NCI-H748 (cell line): ENCODE data around the gene AMPD2.

ENCODE experiments used
- DNase-seq: peaks from one replicate; lab custom pipeline; 2025; ENCODE audit not compliant: unreplicated experiment; lab: John Stamatoyannopoulos, UW

Gene AMPD2

DNA sequence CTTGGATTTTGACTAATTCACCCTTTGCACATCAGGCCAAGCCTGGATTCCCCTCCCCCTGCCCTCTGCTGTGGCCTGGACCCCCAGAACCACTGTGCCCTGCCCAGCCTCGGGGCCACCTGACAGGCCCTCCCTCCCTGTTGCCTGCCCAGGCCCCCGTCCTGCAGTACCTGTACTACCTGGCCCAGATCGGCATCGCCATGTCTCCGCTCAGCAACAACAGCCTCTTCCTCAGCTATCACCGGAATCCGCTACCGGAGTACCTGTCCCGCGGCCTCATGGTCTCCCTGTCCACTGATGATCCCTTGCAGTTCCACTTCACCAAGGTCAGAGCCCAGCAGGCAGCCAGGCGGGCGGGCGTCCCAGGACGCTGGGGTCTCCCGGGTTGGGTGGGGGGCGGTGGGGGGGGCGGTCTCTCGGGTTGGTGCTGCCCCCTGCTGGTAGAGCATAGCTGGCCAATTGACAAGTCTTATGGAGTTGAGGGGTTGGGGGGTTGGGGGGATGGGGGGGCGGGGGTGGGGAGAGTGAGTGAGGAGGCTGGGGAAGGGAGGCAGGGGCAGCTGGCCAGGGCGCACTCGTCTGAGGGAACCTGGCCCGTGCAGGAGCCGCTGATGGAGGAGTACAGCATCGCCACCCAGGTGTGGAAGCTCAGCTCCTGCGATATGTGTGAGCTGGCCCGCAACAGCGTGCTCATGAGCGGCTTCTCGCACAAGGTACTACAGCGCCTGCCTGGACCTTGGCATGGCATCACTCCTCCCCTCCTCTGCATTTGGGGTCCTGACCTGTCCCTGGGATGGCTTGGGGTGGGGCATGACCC, 10.7 kb downstream of the AMPD2 start:
- no peak for DNase-seq

DNA sequence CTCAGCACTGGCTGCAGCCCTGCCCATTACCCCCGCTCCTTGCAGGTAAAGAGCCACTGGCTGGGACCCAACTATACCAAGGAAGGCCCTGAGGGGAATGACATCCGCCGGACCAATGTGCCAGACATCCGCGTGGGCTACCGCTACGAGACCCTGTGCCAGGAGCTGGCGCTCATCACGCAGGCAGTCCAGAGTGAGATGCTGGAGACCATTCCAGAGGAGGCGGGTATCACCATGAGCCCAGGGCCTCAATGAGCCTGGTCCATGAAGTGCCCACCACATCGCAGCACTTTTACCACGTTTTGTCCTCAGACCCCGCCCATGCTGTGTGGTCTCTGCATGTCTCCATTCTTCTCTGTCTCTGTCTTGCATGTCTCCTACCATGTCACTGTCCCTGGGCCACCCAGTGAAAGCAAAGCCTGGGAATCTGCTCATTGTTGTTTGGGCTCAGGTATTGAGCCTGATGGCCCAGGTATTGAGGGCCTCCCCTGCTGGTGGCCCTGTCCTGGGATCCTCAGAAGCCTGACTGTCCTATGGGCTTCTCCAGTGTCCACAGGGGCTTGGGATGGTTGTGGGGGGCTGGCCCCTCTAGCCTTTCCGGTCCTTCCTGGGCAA, 11.4 kb downstream of the AMPD2 start:
- no peak for DNase-seq

DNA sequence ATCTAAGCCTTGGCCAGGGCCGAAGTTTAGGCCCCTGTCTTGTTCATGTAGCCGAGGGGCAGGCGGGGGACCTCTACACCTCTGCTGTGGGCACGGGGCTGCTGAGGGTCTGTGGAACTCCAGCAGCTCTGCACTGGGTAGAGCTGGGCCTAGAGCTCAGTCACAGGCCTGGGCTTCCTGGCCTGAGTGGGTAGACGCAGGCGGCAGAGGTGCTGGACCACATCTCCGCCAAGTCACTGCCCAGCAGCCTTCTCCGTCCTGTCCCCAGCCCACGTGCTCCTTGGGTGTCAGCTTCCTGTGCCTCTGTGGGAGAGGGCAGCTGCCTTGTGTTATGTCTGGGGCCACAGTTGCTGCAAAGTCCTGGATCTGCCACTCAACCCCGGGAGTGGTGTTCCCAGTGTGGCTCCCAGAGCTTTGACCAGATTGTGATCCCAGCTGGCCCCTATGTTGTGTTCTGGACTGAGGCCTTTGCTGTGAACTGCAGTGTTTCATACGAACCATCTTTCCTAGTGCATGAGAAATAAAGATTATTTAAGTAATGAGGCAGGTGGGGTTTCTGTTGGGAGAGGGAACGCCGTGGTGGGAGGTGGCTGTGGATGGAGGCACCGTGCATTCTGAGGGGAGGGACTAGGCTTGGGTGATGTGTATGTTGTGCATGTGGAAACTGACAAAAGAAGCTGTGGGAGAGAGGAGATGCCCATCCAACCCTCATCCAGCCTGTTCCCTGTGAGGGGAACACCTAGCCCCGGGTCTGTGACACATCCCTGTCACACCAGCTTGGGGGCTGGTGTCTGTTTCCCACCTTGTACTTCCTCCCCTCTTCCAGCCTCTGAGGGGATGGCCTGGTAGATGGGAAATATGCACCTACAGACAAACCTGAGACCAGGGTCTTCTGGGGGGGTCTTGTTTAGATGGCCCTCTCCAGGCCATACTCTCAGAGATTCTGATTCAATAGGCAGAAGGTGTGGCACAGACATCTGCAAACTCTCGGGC, 12.2 kb downstream of the AMPD2 start:
- no peak for DNase-seq

DNA sequence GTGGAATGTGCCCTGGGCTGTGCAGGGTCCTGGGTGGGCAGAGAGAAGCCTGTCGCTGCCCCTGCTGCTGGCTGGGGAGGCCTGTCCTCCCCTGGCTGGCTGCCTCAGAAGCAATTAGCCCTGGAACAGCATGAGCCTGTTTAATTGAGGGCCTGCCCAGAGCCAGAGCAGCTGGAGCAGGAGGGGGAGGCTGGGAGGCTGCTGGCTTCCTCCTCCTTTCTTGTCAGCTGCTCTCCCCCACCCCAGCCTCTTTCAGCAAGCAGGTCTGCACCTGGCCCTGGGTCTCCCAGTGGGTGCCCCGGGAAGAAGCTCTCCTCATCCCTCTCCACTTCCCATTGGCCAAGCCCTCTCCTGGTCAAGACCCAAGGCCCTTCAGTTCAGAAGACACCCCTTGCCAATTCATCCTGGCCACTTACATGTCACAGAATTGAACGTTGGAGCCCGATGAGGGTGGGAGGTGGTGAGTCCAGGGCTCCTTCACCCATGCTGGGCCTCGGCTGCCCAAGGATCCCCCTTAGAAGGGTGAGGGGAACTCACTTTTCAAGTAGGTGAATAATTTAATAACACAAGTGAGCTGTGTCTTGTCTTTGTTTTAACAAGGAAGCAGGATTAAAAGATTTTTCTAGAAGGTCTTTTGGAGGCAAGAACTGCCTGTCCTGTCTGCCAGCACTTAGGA, 13.2 kb downstream of the AMPD2 start:
- peak; percentile 41 for DNase-seq

DNA sequence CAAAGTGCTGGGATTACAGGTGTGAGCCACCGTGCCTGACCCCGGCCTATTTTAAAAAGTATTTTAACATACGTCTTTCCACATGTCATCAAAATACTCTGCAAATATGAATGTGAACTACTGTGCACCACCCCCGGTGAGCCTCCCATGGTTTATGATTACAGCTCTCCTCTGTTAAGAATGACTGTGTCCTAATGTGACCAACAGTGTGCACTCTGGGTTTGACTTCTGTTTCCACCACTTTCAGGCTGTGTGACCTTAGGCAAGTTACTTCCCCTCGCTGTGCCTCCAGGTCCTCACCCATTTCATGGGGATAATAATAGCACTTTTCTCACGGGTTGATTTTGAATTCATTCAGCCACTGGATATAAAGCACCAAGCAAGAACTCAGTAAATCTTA, 14.7 kb downstream of the AMPD2 start:
- DNase-seq: no peak

DNA sequence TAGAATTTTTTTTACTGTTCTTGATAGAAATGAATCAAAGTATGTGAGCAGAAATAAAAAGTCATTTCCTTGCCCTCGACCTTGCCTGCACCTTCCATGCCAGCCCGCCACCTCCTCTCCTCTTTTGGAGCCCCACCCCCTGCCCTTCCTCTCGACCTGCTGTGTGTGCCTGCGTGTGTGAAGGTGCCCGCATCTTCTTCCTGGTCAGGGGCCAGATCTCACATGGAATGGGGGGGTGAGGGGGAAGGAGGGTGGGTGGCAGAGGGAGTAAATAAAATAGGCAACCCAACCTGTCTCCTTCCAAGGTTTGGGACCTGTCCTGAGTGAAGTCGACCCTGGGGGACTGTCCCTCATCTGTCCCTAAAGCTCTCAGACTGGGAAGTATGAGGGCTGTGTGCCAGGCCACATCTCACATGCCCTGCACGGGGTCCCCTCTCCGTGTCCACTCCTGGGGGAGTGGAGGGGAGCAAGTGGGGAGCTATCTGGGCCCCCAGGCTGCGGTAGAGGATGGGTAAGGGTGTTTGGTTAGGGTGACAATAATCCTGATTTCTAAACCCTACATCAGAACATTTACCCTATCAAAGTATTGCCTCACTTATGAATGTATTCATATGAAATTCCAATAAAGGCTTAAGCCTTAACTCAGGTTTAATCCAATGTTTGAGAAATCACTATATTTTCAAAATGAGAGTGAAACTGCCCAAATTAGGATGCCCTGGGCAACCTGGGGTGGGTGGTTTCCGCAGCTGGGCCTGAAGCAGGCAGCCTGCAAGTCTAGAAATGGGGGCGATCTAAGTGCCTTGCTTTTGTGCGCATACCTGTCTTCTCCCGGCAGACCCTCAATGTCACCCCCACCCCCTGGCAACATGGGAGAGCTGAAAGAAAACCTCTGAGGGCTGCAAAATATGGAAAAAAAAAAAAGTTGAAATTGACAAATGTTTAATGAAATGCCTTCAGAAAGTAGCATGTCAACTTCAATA, 15.4 kb downstream of the AMPD2 start:
- no peak for DNase-seq

DNA sequence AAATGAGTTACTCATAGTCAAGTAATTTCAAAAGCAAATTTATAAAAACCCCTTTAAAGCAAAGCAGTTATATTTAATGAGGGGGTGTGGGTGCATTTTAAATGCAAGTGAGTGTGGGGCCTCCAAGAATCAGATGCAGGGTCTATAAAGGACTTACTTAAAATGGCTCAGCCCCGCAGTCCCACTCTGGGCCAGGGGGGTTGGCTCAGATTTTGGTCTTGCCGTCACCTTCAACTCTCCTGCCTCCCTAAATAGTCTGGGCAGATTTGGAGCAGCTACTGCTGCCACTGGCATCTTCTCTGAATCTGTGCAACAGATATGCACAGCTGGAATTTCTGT, 16.2 kb downstream of the AMPD2 start:
- DNase-seq: no peak

DNA sequence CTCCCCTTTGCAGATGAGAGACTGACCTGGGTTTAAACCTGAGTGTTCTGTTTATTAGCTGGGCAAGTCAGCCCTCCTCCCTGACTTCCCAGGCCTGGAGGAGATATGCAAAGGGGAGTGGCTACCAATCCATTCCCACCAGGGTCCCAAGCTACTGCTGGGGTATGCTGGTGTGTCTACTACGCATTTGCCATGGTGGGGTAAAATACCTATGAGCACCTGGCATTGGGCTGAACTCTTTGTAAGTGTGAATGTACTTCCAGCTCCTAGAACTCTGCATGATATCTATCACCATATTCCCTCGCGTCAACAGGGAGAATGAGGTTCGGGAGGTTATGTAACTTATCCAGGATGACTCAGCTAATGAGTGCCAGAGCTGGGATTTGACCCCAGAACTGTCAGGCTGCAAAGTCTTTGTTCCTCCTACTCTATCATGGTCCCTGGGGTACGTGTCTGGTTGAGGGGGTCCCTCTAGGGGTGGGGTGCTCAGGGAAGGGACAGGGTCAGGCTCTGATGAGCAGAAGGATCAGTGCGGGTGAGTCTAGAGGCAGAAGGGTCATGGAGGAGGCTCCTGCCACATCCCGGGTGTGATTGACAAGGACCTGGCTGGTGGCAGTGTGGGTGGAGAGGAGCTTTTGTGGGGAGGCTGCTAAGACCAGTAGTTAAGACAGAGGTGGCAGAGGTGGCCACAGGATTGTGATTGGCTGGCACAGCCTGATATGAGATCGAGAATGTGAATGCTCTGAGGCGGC, 16.7 kb downstream of the AMPD2 start:
- no peak for DNase-seq

DNA sequence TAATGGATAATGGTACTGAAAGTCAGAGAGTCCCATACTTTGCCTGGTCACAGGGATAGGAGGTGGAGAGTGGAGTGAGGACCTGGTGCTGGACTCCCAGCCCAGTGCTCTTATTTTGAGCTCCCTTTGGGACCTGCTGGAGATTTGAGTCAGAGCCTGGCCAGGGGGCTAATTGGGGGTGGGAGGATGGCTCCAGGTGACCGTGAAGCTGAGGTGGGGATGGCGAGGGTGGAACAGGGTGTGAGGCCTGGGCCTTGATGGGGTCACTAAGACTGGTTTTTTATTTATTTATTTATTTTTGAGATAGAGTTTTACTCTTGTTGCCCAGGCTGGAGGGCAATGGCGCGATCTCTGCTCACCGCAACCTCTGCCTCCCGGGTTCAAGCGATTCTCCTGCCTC, 17.8 kb downstream of the AMPD2 start:
- DNase-seq: no peak

DNA sequence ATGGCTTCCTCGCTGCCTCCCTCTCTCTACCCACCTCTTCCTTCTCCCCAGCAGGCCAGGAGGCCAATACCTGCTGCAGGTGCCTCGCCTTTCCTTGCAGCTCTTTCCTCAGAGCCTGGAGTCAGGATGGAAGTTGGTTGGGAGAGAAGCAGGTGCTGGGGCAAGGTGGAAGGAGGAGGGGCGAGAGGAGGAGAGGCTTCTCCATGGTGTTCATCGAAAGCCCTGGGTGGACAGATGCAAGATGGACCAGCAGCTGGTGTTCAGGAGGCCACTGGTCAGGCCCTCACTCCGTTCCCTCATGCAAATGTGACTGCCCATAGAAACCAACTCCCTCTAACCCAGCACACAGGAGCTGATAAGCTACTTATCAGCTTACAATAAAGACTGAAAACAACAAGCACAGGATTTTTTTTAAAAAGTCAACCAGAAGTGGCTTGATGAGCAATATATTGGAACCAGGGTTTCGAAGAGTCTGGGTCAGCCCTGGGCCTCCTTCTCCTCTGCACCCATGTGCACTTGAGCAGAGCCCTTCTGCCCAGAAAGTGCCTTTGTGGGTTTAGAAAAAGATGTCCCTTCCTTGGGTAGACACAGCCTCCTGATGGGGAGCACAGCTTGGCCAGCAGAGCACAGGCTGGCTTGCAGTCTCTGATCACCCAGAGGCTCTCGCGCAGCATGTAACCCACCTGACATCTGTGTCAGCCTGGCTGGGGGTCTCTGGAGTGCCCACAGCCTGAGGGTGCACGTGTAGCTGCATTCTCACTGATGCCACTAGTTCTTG, 19.6 kb downstream of the AMPD2 start:
- no peak for DNase-seq

DNA sequence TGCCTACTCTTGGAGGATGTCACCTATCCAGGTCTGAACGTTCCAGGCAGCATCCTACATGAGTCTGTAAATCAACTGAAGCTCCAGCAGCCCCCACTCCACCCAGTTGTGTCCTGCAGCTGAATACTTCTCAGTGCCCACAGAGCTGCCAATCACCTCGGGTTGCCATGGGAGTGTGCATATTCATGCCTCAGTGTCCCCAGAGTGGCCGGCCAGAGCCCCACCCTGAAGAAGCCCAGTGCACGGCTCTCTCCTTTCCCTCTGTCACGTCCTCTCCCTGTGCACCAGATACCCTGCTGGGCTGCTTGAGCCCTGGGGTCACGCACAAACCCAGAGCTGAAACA, 20.2 kb downstream of the AMPD2 start:
- DNase-seq: no peak

DNA sequence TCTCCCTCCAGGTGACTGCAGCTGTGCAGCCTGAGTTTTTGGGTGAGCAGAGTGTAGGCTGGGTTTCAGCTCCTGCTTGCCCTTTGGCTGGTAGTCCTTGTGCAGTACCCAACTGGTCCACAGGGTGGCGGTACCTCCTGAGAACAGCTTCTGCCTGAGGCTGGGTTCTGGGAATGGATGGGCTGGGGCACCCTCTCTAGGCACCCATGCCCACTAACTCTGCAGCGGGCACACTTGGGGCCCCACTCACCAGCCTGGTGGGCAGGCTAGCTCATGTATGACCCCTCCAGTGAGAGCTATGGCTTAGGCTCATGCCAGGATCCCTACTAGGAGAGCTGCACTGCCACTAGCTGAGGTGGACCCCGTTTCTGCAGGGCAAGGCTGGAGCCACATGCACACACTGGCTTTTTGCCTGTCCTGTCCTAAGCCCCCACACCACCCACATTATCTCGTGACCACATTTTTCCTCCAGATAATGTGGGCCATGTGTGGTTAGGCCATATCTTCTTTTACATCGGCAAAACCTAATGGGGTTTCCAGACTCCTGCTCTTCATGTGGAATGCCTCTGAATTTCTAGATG, 20.7 kb downstream of the AMPD2 start:
- DNase-seq: peak; percentile 63

DNA sequence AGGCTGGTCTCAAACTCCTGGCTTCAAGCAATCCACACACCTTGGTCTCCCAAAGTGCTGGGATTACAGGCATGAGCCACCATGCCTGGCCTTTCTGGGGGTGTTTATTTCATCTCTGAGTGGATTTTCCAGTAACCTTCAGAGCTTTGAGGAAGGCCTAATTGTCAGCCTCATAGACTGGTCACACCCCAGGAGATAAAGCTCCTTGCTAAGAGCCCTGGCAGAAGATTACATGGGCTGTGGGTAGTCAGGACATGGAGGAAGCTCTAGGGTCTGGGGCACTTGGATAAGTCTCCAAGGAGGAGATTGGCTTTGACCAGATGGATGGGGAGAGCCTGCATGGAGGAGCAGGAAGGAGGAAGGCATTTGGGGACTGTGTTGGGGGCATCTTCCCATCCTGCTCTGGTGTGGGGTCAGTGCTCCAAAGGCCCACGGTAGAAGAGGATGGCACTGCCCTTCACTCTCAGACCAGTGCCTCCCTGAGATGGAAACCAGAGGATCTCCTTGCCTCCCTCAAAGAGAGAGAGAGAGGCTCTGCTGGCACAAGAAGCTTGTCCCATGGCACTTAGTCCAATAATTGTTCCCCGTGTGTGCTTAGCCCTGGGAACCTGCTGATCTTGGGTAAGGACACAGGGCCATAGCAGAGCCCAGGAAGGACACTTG, 21.6 kb downstream of the AMPD2 start:
- DNase-seq: no peak

DNA sequence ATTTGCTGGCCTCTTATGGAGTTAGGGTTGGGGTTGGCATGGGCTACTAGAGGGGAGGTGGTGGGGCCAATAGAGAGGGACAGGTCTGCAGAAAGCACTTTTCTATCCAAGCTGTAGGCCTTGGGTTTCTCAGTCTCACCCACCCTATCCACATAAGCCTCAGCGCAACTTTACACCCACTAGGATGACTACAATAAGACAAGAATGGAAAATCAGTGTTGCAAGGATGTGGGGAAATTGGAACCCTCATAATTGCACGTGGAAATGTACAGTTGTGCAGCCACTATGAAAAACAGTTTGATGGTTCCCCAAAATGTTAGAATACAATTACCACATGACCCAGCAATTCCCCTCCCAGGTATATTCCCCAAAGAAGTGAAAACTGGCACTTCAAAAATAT, 22.2 kb downstream of the AMPD2 start:
- no peak for DNase-seq

DNA sequence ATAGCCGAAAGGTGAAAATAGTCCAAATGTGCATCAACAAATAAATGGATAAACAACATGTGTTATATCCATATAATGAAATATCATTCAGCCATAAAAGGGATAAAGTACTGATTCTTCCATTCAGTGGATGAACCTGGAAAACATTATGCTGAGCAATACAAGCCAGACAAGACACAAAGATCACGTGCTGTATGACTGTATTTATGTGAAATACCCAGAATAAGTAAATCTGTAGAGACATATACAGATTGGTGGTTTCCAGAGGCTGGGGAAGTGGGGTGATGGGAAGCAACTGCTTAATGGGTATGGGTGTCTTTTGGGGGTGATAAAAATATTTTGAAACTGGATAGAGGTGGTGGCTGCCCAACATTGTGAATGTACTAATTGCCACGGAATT, 23.0 kb downstream of the AMPD2 start:
- DNase-seq: no peak

DNA sequence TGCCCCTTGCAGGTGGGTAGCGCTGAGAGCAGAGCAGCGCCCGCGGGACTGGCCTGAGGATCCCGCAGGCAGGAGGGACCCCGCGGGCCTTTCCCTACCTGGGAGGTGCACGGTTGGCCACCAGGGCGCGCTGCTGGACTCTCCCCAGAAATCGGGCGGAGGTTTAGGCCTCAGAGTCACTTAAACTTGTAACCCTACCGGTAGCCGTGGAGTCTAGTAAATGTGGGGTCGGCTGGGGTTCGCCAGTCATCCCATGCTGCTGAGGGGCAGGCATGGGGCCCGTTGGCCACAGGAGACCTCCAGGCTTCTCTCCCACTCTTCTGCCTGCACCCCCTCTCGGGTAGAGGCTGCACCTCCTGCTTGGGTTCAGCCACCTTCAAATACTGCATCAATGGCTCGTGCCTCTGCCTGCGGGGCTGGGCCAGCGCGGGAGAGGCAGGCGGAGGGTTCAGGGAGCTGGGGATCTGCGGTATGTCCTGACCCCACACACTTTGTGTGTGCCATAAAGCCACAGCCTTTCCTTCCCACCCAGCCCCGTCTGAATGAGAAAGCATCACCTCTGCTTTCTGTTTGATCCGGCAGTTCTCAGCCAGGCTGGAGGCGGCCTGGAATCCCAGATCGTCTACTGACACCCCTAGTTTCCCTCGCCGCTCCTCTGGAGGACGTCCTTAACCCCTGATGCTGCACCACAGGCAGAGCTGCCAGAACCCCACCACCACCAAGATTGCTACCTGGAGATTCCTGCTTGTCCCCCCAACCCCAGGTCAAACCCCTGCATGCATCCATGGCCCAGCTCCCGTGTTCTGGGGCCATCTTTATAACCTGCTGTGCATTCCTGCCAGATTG, 24.0 kb downstream of the AMPD2 start:
- peak; percentile 72 for DNase-seq

DNA sequence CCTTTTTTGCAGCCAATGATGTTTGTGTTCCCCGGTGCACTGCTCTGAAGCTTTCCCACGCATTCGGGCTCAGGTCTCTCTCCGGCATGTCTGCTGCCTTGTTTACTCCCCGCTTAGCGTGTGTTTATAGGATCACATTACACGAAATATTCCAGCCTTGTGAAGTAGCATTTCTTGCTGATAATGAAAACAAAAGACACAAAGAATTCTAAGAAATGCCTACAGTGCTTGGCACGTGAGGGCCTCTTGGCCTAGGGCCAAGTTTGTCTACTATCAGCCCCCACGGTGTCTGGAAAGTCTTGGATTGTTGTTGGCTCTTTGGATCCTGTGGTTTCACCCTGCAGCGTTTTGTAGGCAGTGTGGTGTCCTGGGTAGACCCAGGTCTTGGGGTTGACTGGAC, 25.0 kb downstream of the AMPD2 start:
- DNase-seq: no peak
